ENCODE data around the gene ARID1B.

DNA sequence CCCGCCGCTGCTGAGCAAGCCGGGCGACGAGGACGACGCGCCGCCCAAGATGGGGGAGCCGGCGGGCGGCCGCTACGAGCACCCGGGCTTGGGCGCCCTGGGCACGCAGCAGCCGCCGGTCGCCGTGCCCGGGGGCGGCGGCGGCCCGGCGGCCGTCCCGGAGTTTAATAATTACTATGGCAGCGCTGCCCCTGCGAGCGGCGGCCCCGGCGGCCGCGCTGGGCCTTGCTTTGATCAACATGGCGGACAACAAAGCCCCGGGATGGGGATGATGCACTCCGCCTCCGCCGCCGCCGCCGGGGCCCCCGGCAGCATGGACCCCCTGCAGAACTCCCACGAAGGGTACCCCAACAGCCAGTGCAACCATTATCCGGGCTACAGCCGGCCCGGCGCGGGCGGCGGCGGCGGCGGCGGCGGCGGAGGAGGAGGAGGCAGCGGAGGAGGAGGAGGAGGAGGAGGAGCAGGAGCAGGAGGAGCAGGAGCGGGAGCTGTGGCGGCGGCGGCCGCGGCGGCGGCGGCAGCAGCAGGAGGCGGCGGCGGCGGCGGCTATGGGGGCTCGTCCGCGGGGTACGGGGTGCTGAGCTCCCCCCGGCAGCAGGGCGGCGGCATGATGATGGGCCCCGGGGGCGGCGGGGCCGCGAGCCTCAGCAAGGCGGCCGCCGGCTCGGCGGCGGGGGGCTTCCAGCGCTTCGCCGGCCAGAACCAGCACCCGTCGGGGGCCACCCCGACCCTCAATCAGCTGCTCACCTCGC, 1.5 kb downstream of the ARID1B start:
- no peak; the same call in 1 of the 2 replicates for TF ChIP-seq POLR2AphosphoS5 (IDR thresholded peaks at IDR 0.05; ENCODE audit: low read depth, low read length)
- TF ChIP-seq, protein P1, sequence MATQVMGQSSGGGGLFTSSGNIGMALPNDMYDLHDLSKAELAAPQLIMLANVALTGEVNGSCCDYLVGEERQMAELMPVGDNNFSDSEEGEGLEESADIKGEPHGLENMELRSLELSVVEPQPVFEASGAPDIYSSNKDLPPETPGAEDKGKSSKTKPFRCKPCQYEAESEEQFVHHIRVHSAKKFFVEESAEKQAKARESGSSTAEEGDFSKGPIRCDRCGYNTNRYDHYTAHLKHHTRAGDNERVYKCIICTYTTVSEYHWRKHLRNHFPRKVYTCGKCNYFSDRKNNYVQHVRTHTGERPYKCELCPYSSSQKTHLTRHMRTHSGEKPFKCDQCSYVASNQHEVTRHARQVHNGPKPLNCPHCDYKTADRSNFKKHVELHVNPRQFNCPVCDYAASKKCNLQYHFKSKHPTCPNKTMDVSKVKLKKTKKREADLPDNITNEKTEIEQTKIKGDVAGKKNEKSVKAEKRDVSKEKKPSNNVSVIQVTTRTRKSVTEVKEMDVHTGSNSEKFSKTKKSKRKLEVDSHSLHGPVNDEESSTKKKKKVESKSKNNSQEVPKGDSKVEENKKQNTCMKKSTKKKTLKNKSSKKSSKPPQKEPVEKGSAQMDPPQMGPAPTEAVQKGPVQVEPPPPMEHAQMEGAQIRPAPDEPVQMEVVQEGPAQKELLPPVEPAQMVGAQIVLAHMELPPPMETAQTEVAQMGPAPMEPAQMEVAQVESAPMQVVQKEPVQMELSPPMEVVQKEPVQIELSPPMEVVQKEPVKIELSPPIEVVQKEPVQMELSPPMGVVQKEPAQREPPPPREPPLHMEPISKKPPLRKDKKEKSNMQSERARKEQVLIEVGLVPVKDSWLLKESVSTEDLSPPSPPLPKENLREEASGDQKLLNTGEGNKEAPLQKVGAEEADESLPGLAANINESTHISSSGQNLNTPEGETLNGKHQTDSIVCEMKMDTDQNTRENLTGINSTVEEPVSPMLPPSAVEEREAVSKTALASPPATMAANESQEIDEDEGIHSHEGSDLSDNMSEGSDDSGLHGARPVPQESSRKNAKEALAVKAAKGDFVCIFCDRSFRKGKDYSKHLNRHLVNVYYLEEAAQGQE (IDR thresholded peaks at IDR 0.05; ENCODE audit: insufficient read depth in 1 of 2, low read depth in 2 of 2, low read length in 2 of 2): no peak
- no peak for TF ChIP-seq SIN3A (IDR thresholded peaks at IDR 0.05; ENCODE audit: borderline replicate concordance, insufficient read depth, low read length)
- TF ChIP-seq TAF1 (IDR thresholded peaks at IDR 0.05; ENCODE audit: borderline replicate concordance, insufficient read depth, low read length): no peak
- TF ChIP-seq FOXP2 (optimal IDR thresholded peaks at IDR 0.05; ENCODE audit: borderline replicate concordance, extremely low read depth, extremely low read length, insufficient read depth): no peak
